Endodermal cell (in vitro differentiated cells): Measurements from ENCODE around the gene NOTCH2. TPM values are rescaled to one million over a fixed set of nuclear protein-coding genes. Genes with fewer than 3 reads are reported as not detected.
"Not testable (repeated sequence)": the region's sequence is repeated elsewhere in the genome, so short reads cannot be mapped to it uniquely, and the experiment has no call there.

ENCODE experiments used
- DNase-seq: peaks from one replicate; pipeline ENCODE4 v3.0.0-alpha.2; 2017
- H3K27ac ChIP-seq: 2 replicates; pipeline ENCODE4 v1.5.1; 2013; ENCODE audit warnings: mild to moderate bottlenecking, low read depth, low read length, moderate library complexity
- H3K27me3 ChIP-seq: 2 replicates; pipeline ENCODE4 v1.6.1; 2013; ENCODE audit warnings: mild to moderate bottlenecking, low read length, moderate library complexity; ENCODE audit not compliant: insufficient read depth, control insufficient read depth, poor library complexity, severe bottlenecking
- H3K36me3 ChIP-seq: 2 replicates; pipeline ENCODE4 v1.7.0; 2013; ENCODE audit warnings: mild to moderate bottlenecking, low read length, moderate library complexity; ENCODE audit not compliant: control insufficient read depth, insufficient read depth
- H3K4me1 ChIP-seq: one replicate; pipeline ENCODE4 v1.7.0; 2013; ENCODE audit warnings: low read length; ENCODE audit not compliant: control insufficient read depth, insufficient read depth
- H3K4me3 ChIP-seq: 2 replicates; pipeline ENCODE4 v1.5.1; 2013; ENCODE audit warnings: mild to moderate bottlenecking, low read length, moderate library complexity
- H3K9ac ChIP-seq: 2 replicates; pipeline ENCODE4 v1.6.1; 2013; ENCODE audit warnings: mild to moderate bottlenecking, low read length, moderate library complexity; ENCODE audit not compliant: poor library complexity, severe bottlenecking; ENCODE audit errors: extremely low read depth
- H3K9me3 ChIP-seq: 2 replicates; pipeline ENCODE4 v1.6.1; 2013; ENCODE audit warnings: mild to moderate bottlenecking, low read length, moderate library complexity; ENCODE audit not compliant: control insufficient read depth
- H3K27ac Mint-ChIP-seq: 2 replicates; pipeline ENCODE4 v1.8.0; 2020; ENCODE audit warnings: mixed read lengths
- H3K27me3 Mint-ChIP-seq: 2 replicates; pipeline ENCODE4 v1.8.0; 2021; ENCODE audit warnings: mild to moderate bottlenecking, mixed read lengths; ENCODE audit not compliant: insufficient read depth
- H3K36me3 Mint-ChIP-seq: 2 replicates; pipeline ENCODE4 v1.8.0; 2020; ENCODE audit warnings: low read depth, mixed read lengths
- H3K4me1 Mint-ChIP-seq: 2 replicates; pipeline ENCODE4 v1.8.0; 2020; ENCODE audit warnings: mixed read lengths
- H3K4me3 Mint-ChIP-seq: 2 replicates; pipeline ENCODE4 v1.8.0; 2020; ENCODE audit warnings: mild to moderate bottlenecking, moderate library complexity, mixed read lengths
- H3K9me3 Mint-ChIP-seq: 2 replicates; pipeline ENCODE4 v1.8.0; 2020; ENCODE audit warnings: mild to moderate bottlenecking, mixed read lengths
- WGBS, 2 experiments: methylation state at CpG; one replicate each; pipeline versions ENCODE4 v1.1.5 to v1.1.7; 2013; ENCODE audit warnings: missing lambda C conversion rate in 2 of 2, mixed read lengths in 1 of 2; ENCODE audit not compliant: insufficient coverage in 1 of 2, insufficient read length in 1 of 2; 5-methylcytosine and 5-hydroxymethylcytosine counted together
- total RNA-seq, 2 donors: library from RNA; stranded (reverse); fragmentation: NEBNext Ultra II Directional in 1 of 2; extraction: Animal tissue kit (Norgen Biotek cat#: 25700) in 1 of 2; gene quantifications; 2 replicates in 1 of 2; 3 replicates in 1 of 2; pipeline ENCODE4 v1.2.1, GENCODE V29; 2021

NOTCH2 gene
- total RNA-seq, 2 donors from 2014 or later: 79.0 to 88.3 TPM

- not testable (repeated sequence) for H3K27ac ChIP-seq, H3K4me3 Mint-ChIP-seq, H3K4me1 Mint-ChIP-seq, H3K9ac ChIP-seq, H3K27me3 Mint-ChIP-seq, H3K4me1 ChIP-seq, H3K36me3 ChIP-seq, DNase-seq, H3K9me3 ChIP-seq, H3K4me3 ChIP-seq, H3K27me3 ChIP-seq, H3K27ac Mint-ChIP-seq, H3K36me3 Mint-ChIP-seq, H3K9me3 Mint-ChIP-seq
- no CpG with 5 or more reads among the region's 2 CpGs for WGBS, 2 experiments
Measured at GRCh38 chr1:120111008-120111407, 41.5 kb upstream of the NOTCH2 start.

GRCh38 chr1:120109656-120110055 lies 40.2 kb upstream of the NOTCH2 start:
- 97% methylated on average over 3 of the region's 9 CpGs; no CpG with 5 or more reads in 1 of the 2 experiments for WGBS, 2 experiments
- H3K27me3 Mint-ChIP-seq, H3K9ac ChIP-seq, DNase-seq, H3K36me3 Mint-ChIP-seq, H3K4me1 Mint-ChIP-seq, H3K9me3 Mint-ChIP-seq, H3K4me3 ChIP-seq, H3K27me3 ChIP-seq, H3K4me3 Mint-ChIP-seq, H3K27ac Mint-ChIP-seq, H3K9me3 ChIP-seq, H3K27ac ChIP-seq, H3K4me1 ChIP-seq, H3K36me3 ChIP-seq: not testable (repeated sequence)

GRCh38 chr1:120109180-120109579 lies 39.7 kb upstream of the NOTCH2 start:
- DNase-seq, H3K9ac ChIP-seq, H3K27me3 Mint-ChIP-seq: not testable (repeated sequence)

GRCh38 chr1:120105288-120105687 lies 35.8 kb upstream of the NOTCH2 start:
- 80 to 87% methylated on average over 1 of the region's 2 CpGs for WGBS, 2 experiments
- not testable (repeated sequence) for H3K36me3 ChIP-seq, DNase-seq, H3K9ac ChIP-seq, H3K9me3 ChIP-seq, H3K27ac Mint-ChIP-seq, H3K4me3 ChIP-seq, H3K9me3 Mint-ChIP-seq, H3K27ac ChIP-seq, H3K4me3 Mint-ChIP-seq, H3K36me3 Mint-ChIP-seq, H3K4me1 Mint-ChIP-seq, H3K27me3 Mint-ChIP-seq, H3K27me3 ChIP-seq, H3K4me1 ChIP-seq

More at GRCh38 chr1:120109180-120109579, 39.7 kb upstream of the NOTCH2 start:
- H3K27me3 ChIP-seq, H3K4me3 Mint-ChIP-seq, H3K27ac Mint-ChIP-seq, H3K36me3 Mint-ChIP-seq, H3K9me3 ChIP-seq, H3K36me3 ChIP-seq, H3K4me3 ChIP-seq, H3K4me1 ChIP-seq, H3K9me3 Mint-ChIP-seq, H3K27ac ChIP-seq, H3K4me1 Mint-ChIP-seq: not testable (repeated sequence)
- WGBS, 2 experiments: 91% methylated on average over 3 of the region's 10 CpGs; no CpG with 5 or more reads in 1 of the 2 experiments

GRCh38 chr1:120103768-120104167 lies 34.3 kb upstream of the NOTCH2 start:
- not testable (repeated sequence) for H3K27me3 Mint-ChIP-seq, H3K9me3 ChIP-seq, H3K27ac ChIP-seq, DNase-seq, H3K4me3 ChIP-seq, H3K36me3 Mint-ChIP-seq, H3K9me3 Mint-ChIP-seq, H3K4me1 Mint-ChIP-seq, H3K36me3 ChIP-seq, H3K9ac ChIP-seq, H3K27me3 ChIP-seq, H3K4me1 ChIP-seq, H3K27ac Mint-ChIP-seq, H3K4me3 Mint-ChIP-seq
- no CpG with 5 or more reads among the region's 3 CpGs for WGBS, 2 experiments

GRCh38 chr1:120101593-120101992 lies 32.1 kb upstream of the NOTCH2 start:
- H3K9me3 ChIP-seq, DNase-seq, H3K4me3 ChIP-seq, H3K36me3 Mint-ChIP-seq, H3K4me1 ChIP-seq, H3K9me3 Mint-ChIP-seq, H3K27me3 ChIP-seq, H3K4me1 Mint-ChIP-seq, H3K4me3 Mint-ChIP-seq, H3K36me3 ChIP-seq, H3K27me3 Mint-ChIP-seq, H3K27ac ChIP-seq, H3K27ac Mint-ChIP-seq, H3K9ac ChIP-seq: not testable (repeated sequence)
- no CpG with 5 or more reads among the region's 1 CpG for WGBS, 2 experiments

- not testable (repeated sequence) for DNase-seq, H3K27ac Mint-ChIP-seq, H3K27me3 Mint-ChIP-seq
Measured at GRCh38 chr1:120100590-120100989, 31.1 kb upstream of the NOTCH2 start.

More at GRCh38 chr1:120100590-120100989, 31.1 kb upstream of the NOTCH2 start:
- not testable (repeated sequence) for H3K27me3 ChIP-seq, H3K36me3 ChIP-seq, H3K4me1 Mint-ChIP-seq, H3K27ac ChIP-seq, H3K9ac ChIP-seq, H3K9me3 ChIP-seq, H3K4me1 ChIP-seq, H3K4me3 Mint-ChIP-seq, H3K9me3 Mint-ChIP-seq, H3K4me3 ChIP-seq, H3K36me3 Mint-ChIP-seq
- no CpG with 5 or more reads among the region's 1 CpG for WGBS, 2 experiments
